RWPE1 (cell line): ENCODE measurements around the gene SMARCC2.

Experiments used
- CTCF ChIA-PET: fragments of 350-600 bp; sonication (Branson Sonifier 250); formaldehyde crosslinking; extraction: SDS; loops from one replicate; lab custom pipeline; 2021; lab: Yijun Ruan, JAX
- POLR2A ChIA-PET: fragments of 400-600 bp; formaldehyde crosslinking; extraction: SDS; loops from one replicate; lab custom pipeline; 2020; ENCODE audit warnings: antibody characterized with exemption; ENCODE audit not compliant: low non-redundant PET; lab: Yijun Ruan, JAX
- DNase-seq: peaks from one replicate; pipeline ENCODE4 v3.0.0; 2012; ENCODE audit warnings: low spot score
- H3K27ac ChIP-seq: fragments of 450-650 bp; 2 replicates; pipeline ENCODE4 v1.5.1; 2017
- CTCF ChIP-seq: fragments of 450-650 bp; conservative IDR thresholded peaks from 2 replicates; pipeline ENCODE4 v1.5.1; 2017; ENCODE audit warnings: low read depth, mild to moderate bottlenecking

SMARCC2 gene

DNA sequence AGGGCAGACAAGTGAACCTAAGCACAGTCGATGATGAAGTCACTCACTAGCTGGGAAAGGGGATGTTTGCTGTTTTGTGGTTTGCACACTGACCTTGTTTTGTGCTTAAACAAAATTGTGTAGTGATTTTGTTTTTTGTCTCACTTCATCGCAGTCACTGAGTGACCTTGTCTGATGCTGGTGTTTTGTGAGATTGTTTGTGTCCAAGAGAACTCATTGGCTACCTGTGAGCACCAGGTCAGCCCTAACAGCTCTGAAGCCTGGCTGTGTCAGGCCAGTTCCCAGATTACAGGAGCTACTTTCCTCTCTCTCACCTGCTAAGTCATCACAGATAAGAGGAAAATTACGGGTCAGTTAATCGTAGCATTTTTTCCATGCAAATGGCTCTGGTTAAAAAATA, 65.2 kb downstream of the SMARCC2 start:
- DNase-seq = no peak
- no peak overlapping the region for H3K27ac ChIP-seq
- TF ChIP-seq CTCF = no peak
- POLR2A ChIA-PET = interaction anchor here (0.6 kb wide), 1 partner anchor 47 kb away, joined by 3 read pairs; no protein-coding TSS in a partner anchor
- CTCF ChIA-PET = interaction anchor here (0.5 to 1.5 kb wide), 3 partner anchors 32 to 380 kb away, joined by 3 to 4 read pairs (median 3); partner anchors contain the start of gene SMARCC2

GRCh38 chr12:56122637-56123036, 66.6 kb downstream of the SMARCC2 start:
- H3K27ac ChIP-seq = no peak overlapping the region
- no peak for TF ChIP-seq CTCF
- CTCF ChIA-PET = interaction anchor here (0.7 kb wide), 1 partner anchor 19 kb away, joined by 3 read pairs; no protein-coding TSS in a partner anchor
- DNase-seq = no peak
- POLR2A ChIA-PET = interaction anchor here (0.6 kb wide), 1 partner anchor 19 kb away, joined by 4 read pairs; no protein-coding TSS in a partner anchor

- no peak for TF ChIP-seq CTCF
- no peak for DNase-seq
- H3K27ac ChIP-seq = peak overlapping the region; percentile 92
- POLR2A ChIA-PET = no interaction called here
- CTCF ChIA-PET = interaction anchor here (0.6 to 5.3 kb wide), 3 partner anchors 42 to 403 kb away, joined by 3 to 36 read pairs (median 4); partner anchors contain the start of gene SMARCC2
Observed at GRCh38 chr12:56121204-56121870, 67.9 kb downstream of the SMARCC2 start.

DNA sequence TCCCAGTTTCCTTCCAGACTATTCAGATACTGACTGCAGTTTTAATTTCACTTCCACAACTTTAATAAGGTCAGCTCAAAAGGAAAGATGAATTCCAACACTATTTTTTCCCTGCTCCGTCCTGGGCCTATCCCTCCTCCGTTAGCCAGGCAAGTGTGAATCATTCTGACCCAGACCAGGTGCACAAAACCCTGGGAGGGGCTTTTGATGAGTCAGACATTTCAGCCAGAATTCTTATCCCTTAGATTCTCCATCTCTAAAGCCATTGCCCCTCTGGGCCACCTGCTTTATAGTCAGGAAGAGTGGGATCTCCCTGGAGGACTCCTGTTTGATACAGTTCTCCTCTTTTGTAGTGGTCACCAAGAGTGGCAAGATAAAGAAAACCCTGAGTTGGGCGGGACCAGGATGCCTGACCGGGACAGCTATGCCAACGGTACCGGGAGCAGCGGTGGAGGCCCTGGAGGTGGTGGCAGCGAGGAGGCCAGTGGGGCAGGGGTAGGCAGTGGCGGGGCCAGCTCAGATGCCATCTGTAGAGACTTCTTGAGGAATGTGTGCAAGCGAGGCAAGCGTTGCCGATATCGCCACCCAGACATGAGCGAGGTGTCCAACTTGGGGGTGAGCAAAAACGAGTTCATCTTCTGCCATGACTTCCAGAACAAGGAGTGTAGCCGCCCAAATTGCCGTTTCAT, 69.0 kb downstream of the SMARCC2 start:
- ChIA-PET POLR2A (interaction anchor here (1.1 kb wide), 1 partner anchor 38 kb away, joined by 3 read pairs; the partner anchor contains the start of gene MYL6), CTCF (interaction anchor here (0.6 to 5.3 kb wide), 8 partner anchors 18 to 146 kb away, joined by 3 to 36 read pairs (median 3); partner anchors contain the start of genes MYL6 and SMARCC2)
- no peak for TF ChIP-seq CTCF
- peak overlapping the region; percentile 92 for H3K27ac ChIP-seq
- DNase-seq = peak; percentile 70

GRCh38 chr12:56119361-56119796, 69.9 kb downstream of the SMARCC2 start:
- H3K27ac ChIP-seq = peak overlapping the region; percentile 92
- peak; percentile 87 for DNase-seq
- CTCF ChIA-PET = interaction anchor here (0.6 to 5.3 kb wide), 6 partner anchors 19 to 145 kb away, joined by 3 to 36 read pairs (median 3); partner anchors contain the start of gene SMARCC2
- POLR2A ChIA-PET = interaction anchor here (0.7 to 1.1 kb wide), 2 partner anchors 39 to 41 kb away, joined by 3 read pairs; partner anchors contain the start of gene MYL6
- peak; percentile 83 for TF ChIP-seq CTCF

- no peak for DNase-seq
- no peak for TF ChIP-seq CTCF
- POLR2A ChIA-PET = interaction anchor here (0.7 to 2.1 kb wide), 5 partner anchors 9 to 75 kb away, joined by 3 to 10 read pairs (median 6); partner anchors contain the start of genes ESYT1 and PA2G4
- H3K27ac ChIP-seq = peak overlapping the region; percentile 92
- CTCF ChIA-PET = interaction anchor here (0.6 to 5.3 kb wide), 9 partner anchors 40 to 1041 kb away, joined by 3 to 36 read pairs (median 3); partner anchors contain the start of genes ANKRD52 and SMARCC2
Observed at GRCh38 chr12:56118688-56119357, 70.5 kb downstream of the SMARCC2 start.
